Natural killer cell (primary cell): ENCODE data around the gene TNS3. TPM values are rescaled to one million over a fixed set of nuclear protein-coding genes. Genes with fewer than 3 reads are reported as not detected.

Source experiments
- ATAC-seq, 3 donors: fragments of 150-1000 bp in 2 of 3; fragments of 200-7000 bp in 1 of 3; cut with Tn5 transposase; 1 replicate in 1 of 3; 2 replicates in 2 of 3; pipeline ENCODE4 v1.10.0; 2021; ENCODE audit warnings: mild to moderate bottlenecking in 2 of 3, moderate library complexity in 2 of 3
- DNase-seq, 2 donors: peaks; one replicate each; pipeline versions ENCODE4 v3.0.0 to v3.0.0-alpha.2; 2013 to 2021; ENCODE audit warnings: mixed read lengths in 1 of 2
- H3K27ac ChIP-seq: one replicate; pipeline ENCODE4 v1.5.1; 2013; ENCODE audit warnings: mild to moderate bottlenecking, low read length
- H3K27me3 ChIP-seq: one replicate; pipeline ENCODE4 v1.6.1; 2013; ENCODE audit warnings: low read length; ENCODE audit not compliant: control insufficient read depth, insufficient read depth
- H3K36me3 ChIP-seq: one replicate; pipeline ENCODE4 v1.6.1; 2013; ENCODE audit warnings: low read length; ENCODE audit not compliant: control insufficient read depth, insufficient read depth
- H3K4me1 ChIP-seq: one replicate; pipeline ENCODE4 v1.6.1; 2013; ENCODE audit warnings: low read length; ENCODE audit not compliant: control insufficient read depth, insufficient read depth
- H3K4me3 ChIP-seq: one replicate; pipeline ENCODE4 v1.5.1; 2013; ENCODE audit warnings: low read length
- H3K9me3 ChIP-seq: one replicate; pipeline ENCODE4 v1.6.1; 2013; ENCODE audit warnings: low read length; ENCODE audit not compliant: control insufficient read depth, insufficient read depth
- H3K27ac Mint-ChIP-seq, 2 donors: one replicate each; pipeline ENCODE4 v1.8.0; 2022; ENCODE audit warnings: mild to moderate bottlenecking in 2 of 2, mixed read lengths in 2 of 2, moderate library complexity in 1 of 2
- H3K27me3 Mint-ChIP-seq, 2 donors: one replicate each; pipeline ENCODE4 v1.8.0; 2022; ENCODE audit warnings: low read depth in 2 of 2, mixed read lengths in 2 of 2
- H3K36me3 Mint-ChIP-seq: one replicate; pipeline ENCODE4 v1.8.0; 2022; ENCODE audit warnings: mixed read lengths
- H3K4me1 Mint-ChIP-seq, 2 donors: one replicate each; pipeline ENCODE4 v1.8.0; 2022; ENCODE audit warnings: mixed read lengths in 2 of 2
- H3K4me3 Mint-ChIP-seq: one replicate; pipeline ENCODE4 v1.8.0; 2022; ENCODE audit warnings: mild to moderate bottlenecking, moderate library complexity, mixed read lengths
- H3K9me3 Mint-ChIP-seq, 2 donors: one replicate each; pipeline ENCODE4 v1.8.0; 2022; ENCODE audit warnings: mixed read lengths in 2 of 2
- WGBS: methylation state at CpG from one replicate; pipeline ENCODE4 v1.1.7; 2013; ENCODE audit warnings: missing lambda C conversion rate; ENCODE audit not compliant: insufficient coverage; 5-methylcytosine and 5-hydroxymethylcytosine counted together
- intact Hi-C: fragments of 100-400 bp; cut with micrococcal nuclease; formaldehyde crosslinking; loops from one replicate; pipeline ENCODE4 v1.14.2; 2022
- total RNA-seq, 4 donors: library from RNA; stranded (reverse); fragments of 120-200 nt in 1 of 4; gene quantifications; one replicate each; pipeline versions ENCODE4 v1.2.3 to v1.2.4, GENCODE V29; 2013 to 2022
- TF ChIP-seq, protein P1 (sequence below): fragments of 200-600 bp; IDR thresholded peaks from one replicate; pipeline ENCODE4 v1.8.0; 2022; ENCODE audit warnings: antibody characterized with exemption

Gene TNS3
- total RNA-seq, 3 donors from 2014 or later (not counting 1 experiment from before 2014, with no cell fraction given) = 1.6 to 3.5 (median 2.9) TPM

DNA sequence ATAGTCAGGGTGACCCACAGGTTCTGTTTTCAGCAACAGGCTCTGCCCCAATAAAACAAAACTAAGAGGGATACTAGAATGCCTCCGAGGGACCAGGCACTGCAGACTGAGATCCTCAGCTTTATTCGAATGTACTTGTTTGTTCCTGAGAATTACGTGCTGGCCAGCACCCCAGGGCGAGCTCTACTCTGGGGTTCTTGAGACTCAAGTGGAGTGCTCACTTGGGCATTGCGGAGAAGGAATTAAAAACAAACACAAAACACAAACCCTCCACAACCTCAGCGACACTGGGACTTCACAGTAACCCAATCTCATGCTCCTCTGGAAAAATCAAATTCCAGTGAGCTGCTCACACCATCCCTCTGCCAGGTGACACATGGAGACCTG lies 250.7 kb downstream of the TNS3 start:
- Histone ChIP-seq H3K4me3 (no peak overlapping the region), H3K9me3 (no peaks in the 10 kb centered on the region), H3K27me3 (no peaks in the 10 kb centered on the region), H3K4me1 (no peaks in the 10 kb centered on the region), H3K36me3 (no peaks in the 10 kb centered on the region), H3K27ac (no peak overlapping the region)
- no peaks in the 10 kb centered on the region for H3K27me3 Mint-ChIP-seq
- H3K4me1 Mint-ChIP-seq = no peaks in the 10 kb centered on the region
- TF ChIP-seq, protein P1, sequence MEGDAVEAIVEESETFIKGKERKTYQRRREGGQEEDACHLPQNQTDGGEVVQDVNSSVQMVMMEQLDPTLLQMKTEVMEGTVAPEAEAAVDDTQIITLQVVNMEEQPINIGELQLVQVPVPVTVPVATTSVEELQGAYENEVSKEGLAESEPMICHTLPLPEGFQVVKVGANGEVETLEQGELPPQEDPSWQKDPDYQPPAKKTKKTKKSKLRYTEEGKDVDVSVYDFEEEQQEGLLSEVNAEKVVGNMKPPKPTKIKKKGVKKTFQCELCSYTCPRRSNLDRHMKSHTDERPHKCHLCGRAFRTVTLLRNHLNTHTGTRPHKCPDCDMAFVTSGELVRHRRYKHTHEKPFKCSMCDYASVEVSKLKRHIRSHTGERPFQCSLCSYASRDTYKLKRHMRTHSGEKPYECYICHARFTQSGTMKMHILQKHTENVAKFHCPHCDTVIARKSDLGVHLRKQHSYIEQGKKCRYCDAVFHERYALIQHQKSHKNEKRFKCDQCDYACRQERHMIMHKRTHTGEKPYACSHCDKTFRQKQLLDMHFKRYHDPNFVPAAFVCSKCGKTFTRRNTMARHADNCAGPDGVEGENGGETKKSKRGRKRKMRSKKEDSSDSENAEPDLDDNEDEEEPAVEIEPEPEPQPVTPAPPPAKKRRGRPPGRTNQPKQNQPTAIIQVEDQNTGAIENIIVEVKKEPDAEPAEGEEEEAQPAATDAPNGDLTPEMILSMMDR = no peak
- DNase-seq = no peak
- intact Hi-C loops = no loop called here
- no peaks in the 10 kb centered on the region for H3K36me3 Mint-ChIP-seq
- no peaks in the 10 kb centered on the region for H3K9me3 Mint-ChIP-seq
- ATAC-seq = no peak
- H3K27ac Mint-ChIP-seq = no peak overlapping the region
- H3K4me3 Mint-ChIP-seq = no peak overlapping the region
- WGBS = 86% methylated on average over 6 of the region's 6 CpGs

DNA sequence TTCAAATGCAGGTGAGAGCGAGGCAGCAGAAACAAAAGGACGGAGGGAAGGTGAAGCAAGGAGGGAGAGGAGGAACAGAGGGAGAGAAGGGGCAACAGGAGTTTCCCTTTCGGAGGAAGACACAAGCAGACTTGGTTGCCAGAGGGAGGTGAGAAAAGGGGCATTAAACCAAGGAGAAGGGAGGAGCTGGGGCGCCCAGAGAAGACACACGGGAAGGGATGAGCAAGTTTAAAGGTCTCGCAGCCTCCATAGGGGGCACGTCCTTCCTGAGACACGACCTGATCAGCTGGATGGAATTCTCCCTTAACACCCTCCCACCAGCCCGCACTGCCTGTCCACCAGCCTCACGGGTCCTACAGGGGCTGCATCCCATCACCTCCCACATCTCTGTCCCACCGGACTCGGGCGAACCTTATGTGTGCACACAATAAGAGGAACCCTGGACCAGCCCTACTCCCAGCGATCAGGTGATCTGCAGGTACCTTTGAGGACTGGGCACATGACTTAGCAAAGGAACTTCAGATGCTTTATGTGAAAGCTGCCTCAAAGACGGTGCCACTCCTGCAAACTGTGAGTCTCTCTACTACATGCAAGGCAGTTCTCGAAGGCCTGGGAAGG lies 251.2 kb downstream of the TNS3 start:
- WGBS = 89% methylated on average over 16 of the region's 16 CpGs
- H3K36me3 Mint-ChIP-seq = no peaks in the 10 kb centered on the region
- no peak for DNase-seq
- intact Hi-C loops = no loop called here
- Histone ChIP-seq H3K4me1 (no peaks in the 10 kb centered on the region), H3K36me3 (no peaks in the 10 kb centered on the region), H3K27me3 (no peaks in the 10 kb centered on the region), H3K9me3 (no peaks in the 10 kb centered on the region), H3K4me3 (no peak overlapping the region), H3K27ac (no peak overlapping the region)
- no peaks in the 10 kb centered on the region for H3K9me3 Mint-ChIP-seq
- no peak overlapping the region for H3K27ac Mint-ChIP-seq
- ATAC-seq = no peak
- TF ChIP-seq, protein P1 = no peak
- no peaks in the 10 kb centered on the region for H3K4me1 Mint-ChIP-seq
- no peaks in the 10 kb centered on the region for H3K27me3 Mint-ChIP-seq
- H3K4me3 Mint-ChIP-seq = no peak overlapping the region

DNA sequence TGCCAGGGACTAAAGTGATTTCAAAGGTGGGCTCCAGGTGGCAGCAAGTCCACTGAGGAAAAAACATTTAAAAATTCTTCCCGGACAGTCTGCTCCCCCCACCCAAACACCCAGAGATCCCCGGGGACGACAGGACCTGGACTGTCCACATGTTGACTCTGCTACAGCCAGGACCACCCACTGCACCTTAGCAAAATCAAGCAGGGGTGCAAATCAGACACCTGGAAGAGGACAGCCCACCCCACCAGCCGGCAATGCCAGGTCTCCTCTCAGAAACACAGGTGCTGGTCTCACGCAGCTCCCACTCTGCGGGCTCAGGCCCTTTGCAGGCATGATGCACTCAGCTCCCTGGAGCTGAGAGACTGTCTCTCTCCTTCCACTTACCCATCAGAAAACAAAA lies 251.9 kb downstream of the TNS3 start:
- intact Hi-C loops = no loop called here
- no peak for ATAC-seq

More for the DNA sequence above, 251.9 kb downstream of the TNS3 start:
- DNase-seq = no peak
- Mint-ChIP-seq H3K36me3 (no peaks in the 10 kb centered on the region), H3K27ac (no peak overlapping the region), H3K4me1 (no peaks in the 10 kb centered on the region), H3K9me3 (no peaks in the 10 kb centered on the region), H3K4me3 (no peak overlapping the region), H3K27me3 (no peaks in the 10 kb centered on the region)
- Histone ChIP-seq H3K9me3 (no peaks in the 10 kb centered on the region), H3K27me3 (no peaks in the 10 kb centered on the region), H3K36me3 (no peaks in the 10 kb centered on the region), H3K27ac (no peak overlapping the region), H3K4me3 (no peak overlapping the region), H3K4me1 (no peaks in the 10 kb centered on the region)
- TF ChIP-seq, protein P1 = no peak
- WGBS = 79% methylated on average over 6 of the region's 6 CpGs
